HG02885 (cell line): ENCODE measurements around the gene GRIK5.
"Not testable (repeated sequence)": the region's sequence is repeated elsewhere in the genome, so short reads cannot be mapped to it uniquely, and the experiment has no call there.

Experiments
- ATAC-seq: cut with Tn5 transposase; IDR thresholded peaks from one replicate; pipeline ENCODE4 v1.9.1; 2021; ENCODE audit warnings: mild to moderate bottlenecking; ENCODE audit not compliant: unreplicated experiment, poor library complexity

GRIK5 gene

GRCh38 chr19:42053037-42053935, 16.7 kb downstream of the GRIK5 start:
- no peak for ATAC-seq

GRCh38 chr19:42052241-42052863, 17.7 kb downstream of the GRIK5 start:
- no peak for ATAC-seq

- no peak for ATAC-seq
Observed at GRCh38 chr19:42051166-42052115, 18.6 kb downstream of the GRIK5 start.

- ATAC-seq, result no peak
Observed at GRCh38 chr19:42048992-42049391, 21.0 kb downstream of the GRIK5 start.

- no peak for ATAC-seq
Observed at GRCh38 chr19:42045575-42045974, 24.4 kb downstream of the GRIK5 start.

GRCh38 chr19:42042455-42043170, 27.4 kb downstream of the GRIK5 start:
- ATAC-seq, result no peak

GRCh38 chr19:42040491-42040890, 29.5 kb downstream of the GRIK5 start:
- not testable (repeated sequence) for ATAC-seq

- no peak for ATAC-seq
Observed at GRCh38 chr19:42040031-42040430, 30.0 kb downstream of the GRIK5 start.

- no peak for ATAC-seq
Observed at GRCh38 chr19:42038666-42039065, 31.3 kb downstream of the GRIK5 start.

- no peak for ATAC-seq
Observed at GRCh38 chr19:42037649-42038048, 32.4 kb downstream of the GRIK5 start.

- not testable (repeated sequence) for ATAC-seq
Observed at GRCh38 chr19:42034640-42035391, 35.2 kb downstream of the GRIK5 start.

- ATAC-seq, result no peak
Observed at GRCh38 chr19:42033413-42033812, 36.6 kb downstream of the GRIK5 start.

GRCh38 chr19:42032431-42032830, 37.6 kb downstream of the GRIK5 start:
- ATAC-seq, result no peak

- no peak for ATAC-seq
Observed at GRCh38 chr19:42030645-42031440, 39.2 kb downstream of the GRIK5 start.

GRCh38 chr19:42028304-42029216, 41.4 kb downstream of the GRIK5 start:
- ATAC-seq, result no peak

- ATAC-seq, result no peak
Observed at GRCh38 chr19:42024622-42025111, 45.3 kb downstream of the GRIK5 start.

GRCh38 chr19:42023943-42024260, 46.1 kb downstream of the GRIK5 start:
- ATAC-seq, result no peak
